Ovary (tissue), 10 donors: ENCODE measurements around the gene ATP5PF. TPM values are rescaled to one million over a fixed set of nuclear protein-coding genes. Genes with fewer than 3 reads are reported as not detected.
A peak's percentile ranks its signal among the peaks of the same experiment; 100 is the strongest.
"Not testable (repeated sequence)": the region's sequence is repeated elsewhere in the genome, so short reads cannot be mapped to it uniquely, and the experiment has no call there.

Experiments
- DNase-seq, 5 donors: peaks; one replicate each; pipeline ENCODE4 v3.0.0-alpha.2; 2019 to 2020
- H3K27ac ChIP-seq, 2 donors: fragments of 200-600 bp; one replicate each; pipeline versions ENCODE4 v1.5.1 to v1.8.0; 2019 to 2022
- H3K27me3 ChIP-seq: fragments of 200-600 bp; one replicate; pipeline ENCODE4 v1.8.0; 2022
- H3K36me3 ChIP-seq: fragments of 200-600 bp; sonication (generic); one replicate; pipeline ENCODE4 v1.5.1; 2019
- H3K4me1 ChIP-seq: one replicate; pipeline ENCODE4 v1.8.1; 2013; ENCODE audit warnings: mild to moderate bottlenecking, moderate library complexity; ENCODE audit not compliant: insufficient read depth
- H3K4me3 ChIP-seq: fragments of 200-600 bp; sonication (generic); one replicate; pipeline ENCODE4 v1.5.1; 2017
- H3K9me3 ChIP-seq, 2 donors: fragments of 200-600 bp in 1 of 2; sonication (generic) in 1 of 2; one replicate each; pipeline versions ENCODE4 v1.5.1 to v1.8.1; 2013 to 2019; ENCODE audit warnings: mild to moderate bottlenecking in 1 of 2, moderate library complexity in 1 of 2
- EP300 ChIP-seq: sonication (generic); formaldehyde crosslinking; IDR thresholded peaks from one replicate; pipeline ENCODE4 v1.6.1; 2017; ENCODE audit warnings: antibody characterized with exemption
- POLR2A ChIP-seq: fragments of 450-650 bp; IDR thresholded peaks from one replicate; pipeline ENCODE4 v1.6.1; 2017; ENCODE audit warnings: antibody characterized with exemption, mild to moderate bottlenecking, moderate library complexity
- WGBS, 3 donors: extraction: QIAGEN DNeasy Blood & Tissue Kit in 1 of 3; methylation state at CpG; one replicate each; pipeline versions ENCODE4 v1.1.5 to v1.1.7; 2013 to 2017; 5-methylcytosine and 5-hydroxymethylcytosine counted together
- intact Hi-C, 4 donors: fragments of 100-400 bp; cut with DNase I; formaldehyde crosslinking; loops; one replicate each; pipeline versions ENCODE4 v1.11.0 to v1.15.1; 2022 to 2023
- long read RNA-seq, 3 donors: library from polyadenylated mRNA in 2 of 3; unstranded in 2 of 3; transcript quantifications; one replicate each; pipeline ENCODE4 v2.0.0 and lab custom pipeline, GENCODE V29; 2021 to 2026
- polyA plus RNA-seq, 2 donors: library from polyadenylated mRNA; stranded (reverse); fragments of 200-250 nt in 1 of 2; fragments of 350-450 nt in 1 of 2; fragmentation: Illumina TruSeq in 1 of 2; extraction: RNeasy Lipid Tissue Mini Kit (QIAGEN cat#74804) in 1 of 2; gene quantifications; one replicate each; pipeline ENCODE4 v1.2.3, GENCODE V29; 2013 to 2014
- total RNA-seq, 7 donors: library from RNA; depleted of rRNA in 2 of 7; stranded (reverse); fragments of >200 nt in 2 of 7; fragmentation: NEBNext Ultra II Directional in 3 of 7; extraction: Animal tissue kit (Norgen Biotek cat#: 25700) in 3 of 7; gene quantifications; one replicate each; pipeline versions ENCODE4 v1.1.0 to v1.2.4, GENCODE V29; 2016 to 2023
- TF ChIP-seq, protein P1 (sequence below), 3 donors: fragments of 450-650 bp in 2 of 3; fragments of 200-600 bp in 1 of 3; IDR thresholded peaks; one replicate each; pipeline versions ENCODE4 v1.5.1 to v1.8.0; 2016 to 2022; ENCODE audit warnings: antibody characterized with exemption in 3 of 3, mild to moderate bottlenecking in 1 of 3
- donor health status: DM: no; HTN: no; CAD: no; lungs with moderate emphysema.
- donor health status: DM: no; HTN: no; CAD: no.
- donor health status: Bipolar disorder and iron deficiency.
- donor health status: DM: yes; HTN: yes; CAD: no.
- donor health status: DM: no; HTN: no; CAD: no.
- donor health status: DM: yes; HTN: yes; CAD: no.

The ATP5PF gene, protein sequence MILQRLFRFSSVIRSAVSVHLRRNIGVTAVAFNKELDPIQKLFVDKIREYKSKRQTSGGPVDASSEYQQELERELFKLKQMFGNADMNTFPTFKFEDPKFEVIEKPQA
- total RNA-seq (100 to 1,000 TPM in 1 of 7 donors, 10 to 100 TPM in 6; 68.8 to 109 (median 76.1) TPM), polyA plus RNA-seq (100 to 1,000 TPM; 182 to 330 TPM)
- long read RNA-seq, donor 1, transcript ATP5PF-204 (4 exons, 1,179 nt), result major isoform, 23 of 46 reads
- long read RNA-seq, donor 1, transcript ATP5PF-201 (4 exons, 614 nt), result minor isoform, 13 of 46 reads
- long read RNA-seq, donor 1, partial matches to known transcripts, result 3 of 46 reads
- long read RNA-seq, donor 1, other reads (novel, unspliced or antisense), result 1 of 46 reads
- long read RNA-seq, donor 2, transcript ATP5PF-201 (4 exons, 614 nt), result major isoform, 172 of 317 reads
- long read RNA-seq, donor 2, transcript ATP5PF-204 (4 exons, 1,179 nt), result minor isoform, 43 of 317 reads
- long read RNA-seq, donor 2, transcript ATP5PF-203 (4 exons, 647 nt), result minor isoform, 17 of 317 reads
- long read RNA-seq, donor 2, transcript ATP5PF-202 (4 exons, 826 nt), result minor isoform, 13 of 317 reads
- long read RNA-seq, donor 2, partial matches to known transcripts, result 54 of 317 reads
- long read RNA-seq, donor 2, other reads (novel, unspliced or antisense), result 0 of 317 reads
- long read RNA-seq, donor 3, transcript ATP5PF-203 (4 exons, 647 nt), result minor isoform, 7 of 88 reads
- long read RNA-seq, donor 3, transcript ATP5PF-201 (4 exons, 614 nt), result major isoform, 63 of 88 reads
- long read RNA-seq, donor 3, transcript ATP5PF-204 (4 exons, 1,179 nt), result minor isoform, 9 of 88 reads
- long read RNA-seq, donor 3, partial matches to known transcripts, result 5 of 88 reads
- long read RNA-seq, donor 3, other reads (novel, unspliced or antisense), result 1 of 88 reads

- intact Hi-C loops, result loop anchor here in 1 of 4 donors (10.0 kb wide), 1 partner anchor 130 kb away; the partner anchor contains the start of gene MRPL39
- Histone ChIP-seq H3K27ac (peak within 1 kb of the TSS; percentile 95 to 99), H3K4me3 (peak within 1 kb of the TSS; percentile 99), H3K27me3 (no peaks in the 10 kb centered on the region), H3K36me3 (no peaks in the 10 kb centered on the region), H3K4me1 (peaks cover 3% of the 10 kb centered on the region), H3K9me3 (no peaks in the 10 kb centered on the region)
- TF ChIP-seq POLR2A (peak; percentile 25), EP300 (peak; percentile 56)
- TF ChIP-seq, protein P1, sequence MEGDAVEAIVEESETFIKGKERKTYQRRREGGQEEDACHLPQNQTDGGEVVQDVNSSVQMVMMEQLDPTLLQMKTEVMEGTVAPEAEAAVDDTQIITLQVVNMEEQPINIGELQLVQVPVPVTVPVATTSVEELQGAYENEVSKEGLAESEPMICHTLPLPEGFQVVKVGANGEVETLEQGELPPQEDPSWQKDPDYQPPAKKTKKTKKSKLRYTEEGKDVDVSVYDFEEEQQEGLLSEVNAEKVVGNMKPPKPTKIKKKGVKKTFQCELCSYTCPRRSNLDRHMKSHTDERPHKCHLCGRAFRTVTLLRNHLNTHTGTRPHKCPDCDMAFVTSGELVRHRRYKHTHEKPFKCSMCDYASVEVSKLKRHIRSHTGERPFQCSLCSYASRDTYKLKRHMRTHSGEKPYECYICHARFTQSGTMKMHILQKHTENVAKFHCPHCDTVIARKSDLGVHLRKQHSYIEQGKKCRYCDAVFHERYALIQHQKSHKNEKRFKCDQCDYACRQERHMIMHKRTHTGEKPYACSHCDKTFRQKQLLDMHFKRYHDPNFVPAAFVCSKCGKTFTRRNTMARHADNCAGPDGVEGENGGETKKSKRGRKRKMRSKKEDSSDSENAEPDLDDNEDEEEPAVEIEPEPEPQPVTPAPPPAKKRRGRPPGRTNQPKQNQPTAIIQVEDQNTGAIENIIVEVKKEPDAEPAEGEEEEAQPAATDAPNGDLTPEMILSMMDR (IDR thresholded peaks at IDR 0.05), result peak in 2 of 3 donors; percentile 26
- 0 to 1% (median 0%) methylated on average over 44 to 64 of the region's 64 CpGs for whole genome bisulfite sequencing, 3 donors
- DNase-seq, result peak; percentile 95 to 97 (median 96)
Measured at GRCh38 chr21:25734904-25735645, at the start of gene ATP5PF, which contains the start of gene GABPA. ATP5PF (minus strand) TSS chr21:25734904; CDS start chr21:25729794, 5,110 bp downstream. GABPA (plus strand) TSS chr21:25734972; CDS start chr21:25741599, 6,627 bp downstream.

DNA sequence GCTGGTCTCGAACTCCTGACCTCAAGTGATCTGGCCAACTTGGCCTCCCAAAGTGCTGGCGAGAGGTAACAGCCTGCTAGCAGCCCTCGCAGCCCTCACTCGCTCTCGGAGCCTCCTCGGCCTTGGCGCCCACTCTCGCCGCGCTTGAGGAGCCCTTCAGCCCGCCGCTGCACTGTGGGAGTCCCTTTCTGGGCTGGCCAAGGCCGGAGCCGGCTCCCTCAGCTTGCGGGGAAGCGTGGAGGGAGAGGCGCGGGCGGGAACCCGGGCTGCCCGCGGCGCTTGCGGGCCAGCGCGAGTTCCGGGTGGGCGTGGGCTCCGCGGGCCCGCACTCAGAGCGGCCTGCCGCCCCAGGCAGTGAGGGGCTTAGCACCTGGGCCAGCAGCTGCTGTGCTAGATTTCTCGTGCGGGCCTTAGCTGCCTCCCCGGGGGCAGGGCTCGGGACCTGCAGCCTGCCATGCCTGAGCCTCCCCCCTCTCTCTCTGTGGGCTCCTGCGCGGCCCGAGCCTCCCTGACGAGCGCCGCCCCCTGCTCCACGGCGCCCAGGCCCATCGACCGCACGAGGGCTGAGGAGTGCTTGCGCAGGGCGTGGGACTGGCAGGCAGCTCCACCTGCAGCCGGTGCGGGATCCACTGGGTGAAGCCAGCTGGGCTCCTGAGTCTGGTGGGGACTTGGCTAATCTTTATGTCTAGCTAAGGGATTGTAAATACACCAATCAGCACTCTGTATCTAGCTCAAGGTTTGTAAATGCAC, 43.6 kb upstream of the ATP5PF start:
- intact Hi-C loops, H3K4me1 ChIP-seq, H3K9me3 ChIP-seq, H3K27ac ChIP-seq, H3K36me3 ChIP-seq, H3K27me3 ChIP-seq, DNase-seq, H3K4me3 ChIP-seq: not testable (repeated sequence)
- 92 to 96% (median 93%) methylated on average over 44 to 52 of the region's 52 CpGs for WGBS, 3 donors

DNA sequence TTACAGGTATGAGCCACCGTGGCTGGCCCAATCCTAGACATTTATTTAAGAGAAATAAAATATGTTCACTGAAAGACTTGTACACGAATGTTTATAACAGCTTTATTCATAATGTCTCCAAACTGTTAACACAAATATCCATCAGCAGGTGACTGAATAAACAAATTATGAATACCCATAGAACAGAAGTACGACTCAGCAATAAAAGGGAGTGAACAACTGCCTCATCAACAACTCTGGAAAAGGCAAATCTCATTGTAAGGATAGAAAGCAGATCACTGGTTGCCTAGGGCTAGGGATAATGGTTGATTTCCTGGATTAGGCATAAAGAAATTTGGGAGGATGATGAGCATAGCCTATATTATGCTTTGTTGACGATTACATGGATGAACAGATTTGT, 41.7 kb upstream of the ATP5PF start:
- Histone ChIP-seq H3K27ac (no peak overlapping the region), H3K36me3 (no peaks in the 10 kb centered on the region), H3K9me3 (no peaks in the 10 kb centered on the region), H3K4me3 (no peak overlapping the region), H3K4me1 (no peaks in the 10 kb centered on the region), H3K27me3 (no peaks in the 10 kb centered on the region)
- WGBS, 3 donors, result 79 to 87% (median 81%) methylated on average over 4 of the region's 4 CpGs
- DNase-seq, result no peak
- TF ChIP-seq POLR2A, result no peak
- TF ChIP-seq, protein P1 (IDR thresholded peaks at IDR 0.05), result no peak
- no peak for TF ChIP-seq EP300
- intact Hi-C loops, result no loop called here

GRCh38 chr21:25772686-25773085, 38.0 kb upstream of the ATP5PF start:
- Histone ChIP-seq H3K4me3 (no peak overlapping the region), H3K27ac (no peak overlapping the region), H3K27me3 (no peaks in the 10 kb centered on the region), H3K4me1 (no peaks in the 10 kb centered on the region), H3K36me3 (no peaks in the 10 kb centered on the region), H3K9me3 (no peaks in the 10 kb centered on the region)
- intact Hi-C loops, result no loop called here
- DNase-seq, result no peak
- TF ChIP-seq EP300 (no peak), POLR2A (no peak)
- TF ChIP-seq, protein P1 (IDR thresholded peaks at IDR 0.05), result no peak
- 15 to 23% (median 18%) methylated on average over 2 of the region's 2 CpGs for WGBS, 3 donors
